GM12878 (cell line): ENCODE data around the gene PKP2. TPM values are rescaled to one million over a fixed set of nuclear protein-coding genes. Genes with fewer than 3 reads are reported as not detected.

Experiments
- ATAC-seq: fragments of 200-7000 bp; cut with Tn5 transposase; 3 replicates; pipeline ENCODE4 v1.9.1; 2020; ENCODE audit warnings: mild to moderate bottlenecking, moderate library complexity
- BruUV-seq: library from RNA; stranded (reverse); fragments of 400-500 nt; replicated peaks from 2 replicates; lab custom pipeline; 2021; lab: Mats Ljungman, UMichigan
- CTCF ChIA-PET: fragments of 300-600 bp; sonication (Branson Sonifier 250); formaldehyde crosslinking; extraction: SDS; loops from one replicate; lab custom pipeline; 2021; ENCODE audit warnings: inconsistent platforms; lab: Yijun Ruan, JAX
- POLR2A ChIA-PET: fragments of 350-600 bp; formaldehyde crosslinking; extraction: SDS; loops from one replicate; lab custom pipeline; 2021; ENCODE audit warnings: inconsistent platforms; lab: Charles Lee
- RAD21 ChIA-PET: fragments of 300-600 bp; sonication (Branson Sonifier 250); formaldehyde crosslinking; loops from one replicate; lab custom pipeline; 2023; ENCODE audit warnings: antibody characterized with exemption; ENCODE audit not compliant: unreplicated experiment; lab: Charles Lee
- SMC1A ChIA-PET: fragments of 300-600 bp; sonication (Branson Sonifier 250); formaldehyde crosslinking; loops from one replicate; lab custom pipeline; 2023; ENCODE audit not compliant: unreplicated experiment, uncharacterized antibody; lab: Charles Lee
- DNase-seq: peaks from one replicate; pipeline ENCODE4 v3.0.0-alpha.2; 2011; ENCODE audit warnings: low read depth, low spot score
- FAIRE-seq: peaks from 3 replicates; lab custom pipeline; 2011; peaks lifted over from hg19 to GRCh38; lab: Jason Lieb, UNC
- H2AFZ ChIP-seq: 2 replicates; pipeline ENCODE4 v1.6.0; 2011; ENCODE audit warnings: low read depth, low read length, control low read depth; ENCODE audit not compliant: control insufficient read depth
- H3K27ac ChIP-seq: 2 replicates; pipeline ENCODE4 v1.5.1; 2011; ENCODE audit warnings: control low read depth; ENCODE audit not compliant: control insufficient read depth, insufficient read depth
- H3K27me3 ChIP-seq, 2 experiments: replicated peaks in 1 of 2; 2 replicates each; pipeline versions ENCODE4 v1.6.0 to v1.6.1; 2011; ENCODE audit warnings: low read length in 1 of 2; ENCODE audit not compliant: control insufficient read depth in 2 of 2, insufficient read depth in 2 of 2
- H3K36me3 ChIP-seq, 2 experiments: 2 replicates each; pipeline ENCODE4 v1.5.1; 2011; ENCODE audit warnings: low read length in 1 of 2; ENCODE audit not compliant: control insufficient read depth in 2 of 2, insufficient read depth in 2 of 2
- H3K4me1 ChIP-seq: 2 replicates; pipeline ENCODE4 v1.6.1; 2011; ENCODE audit warnings: mild to moderate bottlenecking, low read length, moderate library complexity, mixed read lengths; ENCODE audit not compliant: control insufficient read depth, insufficient read depth
- H3K4me2 ChIP-seq: 2 replicates; pipeline ENCODE4 v1.6.0; 2011; ENCODE audit warnings: control low read depth; ENCODE audit not compliant: control insufficient read depth, insufficient read depth
- H3K4me3 ChIP-seq: fragments of 200-600 bp; sonication (generic); 2 replicates; pipeline ENCODE4 v1.5.1; 2016
- H3K79me2 ChIP-seq: 2 replicates; pipeline ENCODE4 v1.6.0; 2011; ENCODE audit warnings: low read length; ENCODE audit not compliant: control insufficient read depth, insufficient read depth
- H3K9ac ChIP-seq: 2 replicates; pipeline ENCODE4 v1.8.0; 2011; ENCODE audit warnings: low read length, control low read depth, mixed read lengths; ENCODE audit not compliant: control insufficient read depth, insufficient read depth
- H3K9me3 ChIP-seq: replicated peaks from 3 replicates; pipeline ENCODE4 v1.5.1; 2011; ENCODE audit warnings: mild to moderate bottlenecking, low read length; ENCODE audit not compliant: control insufficient read depth, insufficient read depth
- H4K20me1 ChIP-seq: 2 replicates; pipeline ENCODE4 v1.6.0; 2011; ENCODE audit not compliant: control insufficient read depth, insufficient read depth
- ASH2L ChIP-seq: fragments of 300-600, 200-600 bp; sonication (generic); IDR thresholded peaks from 2 replicates; pipeline ENCODE4 v1.6.1; 2017; ENCODE audit warnings: low read depth, mild to moderate bottlenecking, borderline replicate concordance
- BCL11A ChIP-seq: IDR thresholded peaks from 2 replicates; pipeline ENCODE4 v1.6.1; 2011; ENCODE audit warnings: low read depth, low read length
- BMI1 ChIP-seq: fragments of 450-650 bp; IDR thresholded peaks from 2 replicates; pipeline ENCODE4 v1.6.1; 2016; ENCODE audit warnings: mild to moderate bottlenecking, moderate library complexity, borderline replicate concordance
- E4F1 ChIP-seq: fragments of 450-650 bp; IDR thresholded peaks from 2 replicates; pipeline ENCODE4 v1.6.1; 2018; ENCODE audit warnings: borderline replicate concordance, mild to moderate bottlenecking; ENCODE audit not compliant: partially characterized antibody
- EZH2 ChIP-seq: IDR thresholded peaks from 2 replicates; pipeline ENCODE4 v1.6.1; 2012; ENCODE audit warnings: low read depth, mild to moderate bottlenecking, control low read depth, inconsistent platforms, low read length, borderline replicate concordance; ENCODE audit not compliant: control insufficient read depth
- JUND ChIP-seq: IDR thresholded peaks from 2 replicates; pipeline ENCODE4 v1.6.1; 2012; ENCODE audit warnings: low read depth, mild to moderate bottlenecking, low read length, improper control_type of control experiment, moderate library complexity
- KLF5 ChIP-seq: fragments of 450-650 bp; IDR thresholded peaks from 2 replicates; pipeline ENCODE4 v1.6.1; 2014; ENCODE audit warnings: mild to moderate bottlenecking; ENCODE audit not compliant: partially characterized antibody
- MXI1 ChIP-seq: fragments of 150-350 bp; IDR thresholded peaks from 2 replicates; pipeline ENCODE4 v1.6.1; 2011; ENCODE audit warnings: low read depth, mild to moderate bottlenecking, inconsistent platforms, low read length, improper control_type of control experiment
- NFYB ChIP-seq: IDR thresholded peaks from 2 replicates; pipeline ENCODE4 v1.6.1; 2011; ENCODE audit warnings: low read depth, mild to moderate bottlenecking, low read length, improper control_type of control experiment, moderate library complexity; ENCODE audit not compliant: insufficient read depth
- PBX3 ChIP-seq: IDR thresholded peaks from 2 replicates; pipeline ENCODE4 v1.6.1; 2011; ENCODE audit warnings: mild to moderate bottlenecking, low read depth, low read length, moderate library complexity; ENCODE audit not compliant: insufficient replicate concordance
- PML ChIP-seq: IDR thresholded peaks from 2 replicates; pipeline ENCODE4 v1.6.1; 2012; ENCODE audit warnings: low read length, inconsistent platforms
- POLR2A ChIP-seq: IDR thresholded peaks from 2 replicates; pipeline ENCODE4 v1.6.1; 2011; ENCODE audit warnings: low read depth, mild to moderate bottlenecking, low read length
- RB1 ChIP-seq: fragments of 450-650 bp; formaldehyde crosslinking; IDR thresholded peaks from 2 replicates; pipeline ENCODE4 v1.6.1; 2017; ENCODE audit warnings: mild to moderate bottlenecking, borderline replicate concordance
- SMC3 ChIP-seq: IDR thresholded peaks from 2 replicates; pipeline ENCODE4 v1.6.1; 2011; ENCODE audit warnings: low read length, improper control_type of control experiment, borderline replicate concordance
- USF2 ChIP-seq: IDR thresholded peaks from 2 replicates; pipeline ENCODE4 v1.6.1; 2011; ENCODE audit warnings: low read depth, low read length, improper control_type of control experiment, borderline replicate concordance
- WGBS: methylation state at CpG from one replicate; pipeline ENCODE4 v1.1.6; 2016; ENCODE audit warnings: low lambda C conversion rate; ENCODE audit not compliant: insufficient replicate concordance, insufficient coverage; ENCODE audit errors: missing lambda C conversion rate; 5-methylcytosine and 5-hydroxymethylcytosine counted together
- in situ Hi-C: fragments of 300-500 bp; cut with MboI; formaldehyde crosslinking; loops from 9 replicates; pipeline ENCODE4 v1.14.3; 2018; ENCODE audit warnings: mixed read lengths
- intact Hi-C: fragments of 100-400 bp; cut with micrococcal nuclease; formaldehyde crosslinking; loops from one replicate; pipeline ENCODE4 v1.14.2; 2022; ENCODE audit not compliant: unreplicated experiment
- polyA plus RNA-seq, 11 experiments: library from polyadenylated mRNA; depleted of rRNA in 4 of 11; unstranded in 6 of 11; stranded (reverse) in 5 of 11; fragments of >200 nt; fragmentation: Nextera tagmentation in 4 of 11; fragmentation: Illumina TruSeq in 1 of 11; extraction: Ambion mirVana in 4 of 11; extraction: Trizol in 1 of 11; gene quantifications; 1 replicate in 1 of 11; 2 replicates in 10 of 11; pipeline versions ENCODE4 v1.2.1 to v1.2.3, GENCODE V29; 2011 to 2016; ENCODE audit warnings: inconsistent platforms in 2 of 11, missing spikeins in 2 of 11, low read depth in 1 of 11
- total RNA-seq, 4 experiments: library from RNA; depleted of rRNA in 3 of 4; stranded (reverse); fragments of >200 nt in 3 of 4; fragmentation: Illumina TruSeq in 1 of 4; extraction: Trizol in 1 of 4; gene quantifications; 2 replicates each; pipeline versions ENCODE4 v1.2.1 to v1.2.3, GENCODE V29; 2013 to 2021

The PKP2 gene
- total and polyA plus RNA-seq, 10 of the 15 experiments (the other 5 are each of a cell fraction or from before 2014, with no cell fraction given): 0.02 to 4.1 (median 0.07) TPM; not detected in 4

GRCh38 chr12:32917094-32917611, 20.6 kb upstream of the PKP2 start (continued):
- TF ChIP-seq PBX3 (no peak), NFYB (no peak), SMC3 (no peak), JUND (no peak), POLR2A (no peak), MXI1 (no peak)

GRCh38 chr12:32907898-32908476, 11.4 kb upstream of the PKP2 start:
- no peaks in the 10 kb centered on the region for H4K20me1 ChIP-seq
- ChIA-PET CTCF (interaction anchor here (0.6 to 2.2 kb wide), 3 partner anchors 9 to 877 kb away, joined by 3 to 10 read pairs (median 5); partner anchors contain the start of gene YARS2), SMC1A (no interaction called here), RAD21 (no interaction called here), POLR2A (no interaction called here)
- 71% methylated on average over 10 of the region's 10 CpGs for WGBS
- no peaks in the 10 kb centered on the region; a peak in 1 of 4 replicates for H3K27me3 ChIP-seq
- BruUV-seq: no TSS peak
- TF ChIP-seq BCL11A (no peak), RB1 (no peak), USF2 (no peak), KLF5 (no peak), BMI1 (no peak), EZH2 (no peak), ASH2L (no peak), E4F1 (no peak), PML (no peak)
- H3K4me3 ChIP-seq: no peak overlapping the region
- ATAC-seq (no peak), DNase-seq (no peak), FAIRE-seq (no peak)
- in situ Hi-C loops: loop anchor here (25.0 kb wide), 1 partner anchor 1246 kb away; the partner anchor contains the start of gene ETFBKMT
- H3K4me1 ChIP-seq: peaks cover 8% of the 10 kb centered on the region; the same call in 1 of the 2 replicates
- no peak overlapping the region for H2AFZ ChIP-seq
- no peaks in the 10 kb centered on the region for H3K36me3 ChIP-seq
- H3K9me3 ChIP-seq: peaks cover 3% of the 10 kb centered on the region; the same call in 1 of the 3 replicates
- no peak overlapping the region for H3K9ac ChIP-seq
- H3K4me2 ChIP-seq: no peak overlapping the region
- no peaks in the 10 kb centered on the region for H3K79me2 ChIP-seq
- intact Hi-C loops: loop anchor here (10.0 kb wide), 1 partner anchor 233 kb away; the partner anchor contains the start of gene DNM1L
- H3K27ac ChIP-seq: no peak overlapping the region
